AG09309 (cell line): ENCODE measurements around the gene AJAP1.

ENCODE experiments used
- DNase-seq: peaks from one replicate; pipeline ENCODE4 v3.0.0-alpha.2; 2010; ENCODE audit warnings: low read depth
- H3K4me3 ChIP-seq: 2 replicates; pipeline ENCODE4 v1.5.1; 2011; ENCODE audit warnings: mild to moderate bottlenecking, low read depth, low read length, moderate library complexity; ENCODE audit not compliant: control insufficient read depth
- TF ChIP-seq, protein P1 (sequence below): IDR thresholded peaks from 2 replicates; pipeline ENCODE4 v1.5.1; 2011; ENCODE audit warnings: mild to moderate bottlenecking, low read depth, low read length, inconsistent platforms; ENCODE audit not compliant: insufficient read depth, control insufficient read depth; ENCODE audit errors: missing control alignments

The AJAP1 gene

GRCh38 chr1:4656533-4657140 is 2.2 kb downstream of the AJAP1 start:
- no peak for DNase-seq
- H3K4me3 ChIP-seq, result no peak overlapping the region
- TF ChIP-seq, protein P1, sequence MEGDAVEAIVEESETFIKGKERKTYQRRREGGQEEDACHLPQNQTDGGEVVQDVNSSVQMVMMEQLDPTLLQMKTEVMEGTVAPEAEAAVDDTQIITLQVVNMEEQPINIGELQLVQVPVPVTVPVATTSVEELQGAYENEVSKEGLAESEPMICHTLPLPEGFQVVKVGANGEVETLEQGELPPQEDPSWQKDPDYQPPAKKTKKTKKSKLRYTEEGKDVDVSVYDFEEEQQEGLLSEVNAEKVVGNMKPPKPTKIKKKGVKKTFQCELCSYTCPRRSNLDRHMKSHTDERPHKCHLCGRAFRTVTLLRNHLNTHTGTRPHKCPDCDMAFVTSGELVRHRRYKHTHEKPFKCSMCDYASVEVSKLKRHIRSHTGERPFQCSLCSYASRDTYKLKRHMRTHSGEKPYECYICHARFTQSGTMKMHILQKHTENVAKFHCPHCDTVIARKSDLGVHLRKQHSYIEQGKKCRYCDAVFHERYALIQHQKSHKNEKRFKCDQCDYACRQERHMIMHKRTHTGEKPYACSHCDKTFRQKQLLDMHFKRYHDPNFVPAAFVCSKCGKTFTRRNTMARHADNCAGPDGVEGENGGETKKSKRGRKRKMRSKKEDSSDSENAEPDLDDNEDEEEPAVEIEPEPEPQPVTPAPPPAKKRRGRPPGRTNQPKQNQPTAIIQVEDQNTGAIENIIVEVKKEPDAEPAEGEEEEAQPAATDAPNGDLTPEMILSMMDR, result no peak

DNA sequence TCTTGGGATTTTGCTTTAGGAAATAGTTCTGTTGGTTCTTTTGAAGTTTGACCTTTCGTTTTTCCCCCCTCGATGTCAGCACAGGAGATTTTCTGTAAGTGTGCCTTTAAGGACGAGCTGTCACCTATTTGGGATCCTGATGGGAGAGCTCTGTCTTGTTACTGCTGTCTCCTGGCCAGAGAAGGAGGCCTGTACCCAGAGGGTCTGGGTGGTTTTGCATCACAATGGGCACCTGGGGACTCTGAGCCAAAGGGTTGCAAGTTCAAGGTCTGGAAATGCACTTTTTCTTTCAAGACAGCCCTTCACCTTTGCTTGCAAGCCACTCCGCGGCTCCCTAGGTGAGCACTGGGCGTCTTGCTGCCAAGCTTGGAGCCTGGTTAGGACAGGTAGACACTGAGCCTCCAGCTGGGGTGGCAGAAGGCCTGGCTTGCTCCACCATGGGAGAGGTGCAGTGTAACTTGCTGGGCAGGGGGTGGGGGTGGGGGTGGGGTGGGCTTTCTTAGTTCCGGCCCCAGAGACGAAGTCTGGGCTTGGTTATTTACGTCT is 2.9 kb downstream of the AJAP1 start:
- DNase-seq, result no peak
- H3K4me3 ChIP-seq, result no peak overlapping the region
- TF ChIP-seq, protein P1, result no peak

DNA sequence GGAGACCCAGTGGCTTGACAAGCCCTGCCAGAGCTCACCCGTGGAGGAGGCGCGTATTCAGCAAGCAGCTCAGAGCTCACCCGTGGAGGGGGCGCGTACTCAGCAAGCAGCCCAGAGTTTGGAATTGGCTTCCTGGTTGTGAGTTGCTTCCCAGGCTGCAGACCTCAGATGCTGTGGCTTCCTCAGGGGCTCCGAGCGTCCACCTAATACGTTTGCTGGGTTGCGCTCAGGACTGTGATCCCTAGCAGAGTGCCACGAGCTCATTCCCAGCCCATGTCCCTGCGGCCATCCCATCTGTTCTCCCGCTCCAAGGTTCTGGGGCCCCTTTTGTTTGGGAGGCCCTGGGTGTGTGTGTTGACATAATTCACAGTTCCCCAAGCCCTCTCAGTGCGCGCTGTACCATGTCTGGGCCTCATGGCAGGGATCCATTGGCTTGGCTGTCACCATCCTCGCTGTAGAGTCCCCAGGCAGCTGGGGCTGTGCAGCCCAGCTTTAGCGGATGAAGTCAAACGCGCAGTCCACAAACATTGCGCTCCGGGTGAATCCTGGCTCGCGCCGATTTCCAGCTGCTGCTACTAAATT is 3.6 kb downstream of the AJAP1 start:
- TF ChIP-seq, protein P1, result no peak
- H3K4me3 ChIP-seq, result no peak overlapping the region
- DNase-seq, result no peak

DNA sequence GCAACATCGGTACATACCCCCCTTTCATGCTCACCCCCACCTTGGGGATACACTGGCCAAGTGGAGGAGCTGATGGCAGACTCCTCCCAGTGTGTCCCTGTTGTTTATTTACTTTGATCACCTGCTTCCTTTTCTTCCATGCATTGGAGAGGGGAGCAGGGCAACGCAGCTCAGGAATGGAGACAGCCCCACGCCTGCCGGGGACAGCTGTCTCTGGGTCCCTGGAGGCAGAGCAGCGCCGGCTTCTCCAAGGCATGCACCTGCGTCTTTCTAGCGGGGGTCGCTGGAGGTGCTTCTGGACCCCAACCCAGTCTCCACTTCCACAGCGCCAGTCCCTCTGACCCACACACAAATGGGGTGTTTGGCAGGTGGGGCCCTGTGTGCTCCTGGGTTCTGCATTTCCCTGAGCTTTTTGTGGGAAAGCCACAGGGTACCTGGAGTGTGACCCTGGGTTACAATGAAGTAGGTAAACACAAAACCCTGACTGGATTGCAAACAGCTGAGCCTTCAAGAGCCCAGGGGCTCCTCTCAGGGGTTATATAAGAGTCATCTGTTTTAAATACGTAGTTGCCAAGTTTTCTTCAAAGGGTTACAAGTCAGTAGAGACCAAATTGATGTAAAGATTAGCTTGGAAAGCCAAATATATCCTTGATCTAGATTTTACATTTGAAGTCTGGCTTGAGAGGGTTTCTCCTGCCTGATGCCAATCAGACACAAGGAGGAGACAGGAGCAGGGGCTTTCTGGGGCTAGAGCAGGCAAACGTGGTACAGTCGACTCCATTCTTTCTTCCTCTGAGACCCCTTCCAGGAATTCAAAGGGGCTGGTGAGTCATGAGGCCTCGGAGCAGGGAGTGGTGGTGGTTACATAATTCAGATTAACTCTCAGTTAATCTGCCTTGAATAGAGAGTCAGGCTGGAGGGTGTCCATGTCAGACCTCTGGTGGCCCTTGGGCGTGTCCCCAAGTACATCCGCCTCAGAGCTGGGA is 4.5 kb downstream of the AJAP1 start:
- DNase-seq, result no peak
- H3K4me3 ChIP-seq, result no peak overlapping the region
- TF ChIP-seq, protein P1, result no peak

GRCh38 chr1:4660917-4661594 is 6.6 kb downstream of the AJAP1 start:
- no peak for DNase-seq
- TF ChIP-seq, protein P1, result no peak
- H3K4me3 ChIP-seq, result no peak overlapping the region

GRCh38 chr1:4661595-4661917 is 7.1 kb downstream of the AJAP1 start:
- DNase-seq, result no peak
- no peak overlapping the region for H3K4me3 ChIP-seq
- TF ChIP-seq, protein P1, result no peak
